Esophagus squamous epithelium (tissue), 4 donors: ENCODE data around the gene TACR2.

Experiments used
- POLR2A ChIP-seq, 4 donors: fragments of 450-650 bp; IDR thresholded peaks; one replicate each; pipeline ENCODE4 v1.6.1; 2017; ENCODE audit warnings: antibody characterized with exemption in 4 of 4, mild to moderate bottlenecking in 4 of 4, moderate library complexity in 3 of 4
- TF ChIP-seq, protein P1 (sequence below), 6 experiments: fragments of 450-650 bp in 4 of 6; fragments of 200-600 bp in 2 of 6; sonication (generic) in 2 of 6; IDR thresholded peaks; one replicate each; pipeline ENCODE4 v1.5.1; 2016 to 2019; ENCODE audit warnings: antibody characterized with exemption in 6 of 6, mild to moderate bottlenecking in 4 of 6, moderate library complexity in 4 of 6

DNA sequence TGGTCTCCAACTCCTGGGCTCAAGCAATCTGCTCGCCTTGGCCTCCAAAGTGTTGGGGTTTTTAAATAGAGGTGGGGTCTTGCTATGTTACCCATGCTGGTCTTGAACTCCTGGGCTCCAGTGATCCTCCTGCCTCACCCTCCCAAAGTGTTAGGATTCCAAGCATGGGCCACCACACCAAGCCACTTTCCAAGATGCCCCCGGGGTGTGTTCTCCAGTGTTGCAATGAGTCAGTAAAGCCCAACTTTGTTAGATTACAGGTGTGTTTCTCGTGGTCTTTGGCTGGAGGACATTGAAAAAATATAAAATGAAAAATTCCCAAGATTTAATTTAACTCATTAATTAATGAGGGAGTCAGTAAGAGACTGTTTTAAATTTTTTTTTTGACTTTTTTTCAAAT is 29.2 kb downstream of the TACR2 start:
- TF ChIP-seq, protein P1, sequence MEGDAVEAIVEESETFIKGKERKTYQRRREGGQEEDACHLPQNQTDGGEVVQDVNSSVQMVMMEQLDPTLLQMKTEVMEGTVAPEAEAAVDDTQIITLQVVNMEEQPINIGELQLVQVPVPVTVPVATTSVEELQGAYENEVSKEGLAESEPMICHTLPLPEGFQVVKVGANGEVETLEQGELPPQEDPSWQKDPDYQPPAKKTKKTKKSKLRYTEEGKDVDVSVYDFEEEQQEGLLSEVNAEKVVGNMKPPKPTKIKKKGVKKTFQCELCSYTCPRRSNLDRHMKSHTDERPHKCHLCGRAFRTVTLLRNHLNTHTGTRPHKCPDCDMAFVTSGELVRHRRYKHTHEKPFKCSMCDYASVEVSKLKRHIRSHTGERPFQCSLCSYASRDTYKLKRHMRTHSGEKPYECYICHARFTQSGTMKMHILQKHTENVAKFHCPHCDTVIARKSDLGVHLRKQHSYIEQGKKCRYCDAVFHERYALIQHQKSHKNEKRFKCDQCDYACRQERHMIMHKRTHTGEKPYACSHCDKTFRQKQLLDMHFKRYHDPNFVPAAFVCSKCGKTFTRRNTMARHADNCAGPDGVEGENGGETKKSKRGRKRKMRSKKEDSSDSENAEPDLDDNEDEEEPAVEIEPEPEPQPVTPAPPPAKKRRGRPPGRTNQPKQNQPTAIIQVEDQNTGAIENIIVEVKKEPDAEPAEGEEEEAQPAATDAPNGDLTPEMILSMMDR (IDR thresholded peaks at IDR 0.05), result no peak
- no peak for TF ChIP-seq POLR2A (IDR thresholded peaks at IDR 0.05)
